Astrocyte (in vitro differentiated cells and primary cell): ENCODE measurements around the gene KRT86.
"Not testable (repeated sequence)": the region's sequence is repeated elsewhere in the genome, so short reads cannot be mapped to it uniquely, and the experiment has no call there.

Experiments used
- CTCF ChIP-seq: IDR thresholded peaks from 2 replicates; pipeline ENCODE4 v1.5.1; 2011; ENCODE audit warnings: low read depth, mild to moderate bottlenecking, inconsistent platforms, low read length, moderate library complexity; ENCODE audit not compliant: insufficient read depth
- EZH2 ChIP-seq: IDR thresholded peaks from 2 replicates; pipeline ENCODE4 v1.6.1; 2012; ENCODE audit warnings: mild to moderate bottlenecking, low read length, inconsistent platforms; ENCODE audit not compliant: insufficient read depth

GRCh38 chr12:52290483-52291134 lies 16.2 kb downstream of the KRT86 start:
- TF ChIP-seq CTCF, EZH2: not testable (repeated sequence)
